ENCODE measurements around the gene ORAI3. TPM values are rescaled to one million over a fixed set of nuclear protein-coding genes. Genes with fewer than 3 reads are reported as not detected.

Gene ORAI3
- total RNA-seq, 1 experiment from 2014 or later = 9.0 TPM

DNA sequence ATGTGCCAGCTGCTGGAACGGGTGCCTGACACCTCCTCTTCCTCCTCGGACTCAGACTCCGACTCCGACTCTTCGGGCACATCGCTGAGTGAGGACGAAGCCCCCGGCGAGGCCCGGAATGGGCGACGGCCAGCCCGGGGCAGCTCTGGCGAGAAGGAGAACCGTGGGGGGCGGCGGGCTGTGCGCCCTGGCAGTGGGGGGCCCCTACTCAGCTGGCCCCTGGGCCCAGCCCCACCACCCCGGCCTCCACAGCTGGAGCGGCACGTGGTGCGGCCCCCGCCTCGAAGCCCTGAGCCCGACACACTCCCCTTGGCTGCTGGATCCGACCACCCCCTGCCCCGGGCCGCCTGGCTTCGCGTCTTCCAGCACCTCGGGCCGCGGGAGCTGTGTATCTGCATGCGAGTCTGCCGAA lies 18.7 kb upstream of the ORAI3 start:
- no peak overlapping the region for H3K27ac ChIP-seq (ENCODE audit: low read depth, low read length)
- peaks cover 2 to 8% of the 10 kb centered on the region in 2 experiments; a peak in 1 of 4 replicates for H3K4me1 ChIP-seq (ENCODE audit: control insufficient read depth in 1 of 2, insufficient read depth in 2 of 2, low read length in 2 of 2)
- H3K36me3 ChIP-seq (ENCODE audit: control insufficient read depth in 1 of 2, insufficient read depth in 2 of 2, low read length in 2 of 2) = peaks cover 9 to 31% of the 10 kb centered on the region in 2 experiments
- intact Hi-C loops (cut with micrococcal nuclease) = no loop called here
- no peaks in the 10 kb centered on the region for H4K20me1 ChIP-seq (ENCODE audit: insufficient read depth)
- CTCF ChIA-PET = no interaction called here
- no peak overlapping the region for H3K9ac ChIP-seq (ENCODE audit: low read length)
- no peak overlapping the region for H3K4me2 ChIP-seq (ENCODE audit: low read length)
- TF ChIP-seq YY1 (IDR thresholded peaks at IDR 0.05; ENCODE audit: extremely low read depth, insufficient replicate concordance, low read depth, low read length) = no peak
- TF ChIP-seq CEBPB (IDR thresholded peaks at IDR 0.05; ENCODE audit: low read depth) = no peak
- TF ChIP-seq, protein P1, sequence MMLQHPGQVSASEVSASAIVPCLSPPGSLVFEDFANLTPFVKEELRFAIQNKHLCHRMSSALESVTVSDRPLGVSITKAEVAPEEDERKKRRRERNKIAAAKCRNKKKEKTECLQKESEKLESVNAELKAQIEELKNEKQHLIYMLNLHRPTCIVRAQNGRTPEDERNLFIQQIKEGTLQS (IDR thresholded peaks at IDR 0.05) = no peak
- no peak for TF ChIP-seq JUND (IDR thresholded peaks at IDR 0.05)
- TF ChIP-seq SP1 (IDR thresholded peaks at IDR 0.05; ENCODE audit: low read depth) = no peak
- TF ChIP-seq, protein P2, sequence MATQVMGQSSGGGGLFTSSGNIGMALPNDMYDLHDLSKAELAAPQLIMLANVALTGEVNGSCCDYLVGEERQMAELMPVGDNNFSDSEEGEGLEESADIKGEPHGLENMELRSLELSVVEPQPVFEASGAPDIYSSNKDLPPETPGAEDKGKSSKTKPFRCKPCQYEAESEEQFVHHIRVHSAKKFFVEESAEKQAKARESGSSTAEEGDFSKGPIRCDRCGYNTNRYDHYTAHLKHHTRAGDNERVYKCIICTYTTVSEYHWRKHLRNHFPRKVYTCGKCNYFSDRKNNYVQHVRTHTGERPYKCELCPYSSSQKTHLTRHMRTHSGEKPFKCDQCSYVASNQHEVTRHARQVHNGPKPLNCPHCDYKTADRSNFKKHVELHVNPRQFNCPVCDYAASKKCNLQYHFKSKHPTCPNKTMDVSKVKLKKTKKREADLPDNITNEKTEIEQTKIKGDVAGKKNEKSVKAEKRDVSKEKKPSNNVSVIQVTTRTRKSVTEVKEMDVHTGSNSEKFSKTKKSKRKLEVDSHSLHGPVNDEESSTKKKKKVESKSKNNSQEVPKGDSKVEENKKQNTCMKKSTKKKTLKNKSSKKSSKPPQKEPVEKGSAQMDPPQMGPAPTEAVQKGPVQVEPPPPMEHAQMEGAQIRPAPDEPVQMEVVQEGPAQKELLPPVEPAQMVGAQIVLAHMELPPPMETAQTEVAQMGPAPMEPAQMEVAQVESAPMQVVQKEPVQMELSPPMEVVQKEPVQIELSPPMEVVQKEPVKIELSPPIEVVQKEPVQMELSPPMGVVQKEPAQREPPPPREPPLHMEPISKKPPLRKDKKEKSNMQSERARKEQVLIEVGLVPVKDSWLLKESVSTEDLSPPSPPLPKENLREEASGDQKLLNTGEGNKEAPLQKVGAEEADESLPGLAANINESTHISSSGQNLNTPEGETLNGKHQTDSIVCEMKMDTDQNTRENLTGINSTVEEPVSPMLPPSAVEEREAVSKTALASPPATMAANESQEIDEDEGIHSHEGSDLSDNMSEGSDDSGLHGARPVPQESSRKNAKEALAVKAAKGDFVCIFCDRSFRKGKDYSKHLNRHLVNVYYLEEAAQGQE (IDR thresholded peaks at IDR 0.05; ENCODE audit: low read depth) = no peak
- no peak for TF ChIP-seq SRF (IDR thresholded peaks at IDR 0.05; ENCODE audit: low read depth)
- TF ChIP-seq, protein P3, sequence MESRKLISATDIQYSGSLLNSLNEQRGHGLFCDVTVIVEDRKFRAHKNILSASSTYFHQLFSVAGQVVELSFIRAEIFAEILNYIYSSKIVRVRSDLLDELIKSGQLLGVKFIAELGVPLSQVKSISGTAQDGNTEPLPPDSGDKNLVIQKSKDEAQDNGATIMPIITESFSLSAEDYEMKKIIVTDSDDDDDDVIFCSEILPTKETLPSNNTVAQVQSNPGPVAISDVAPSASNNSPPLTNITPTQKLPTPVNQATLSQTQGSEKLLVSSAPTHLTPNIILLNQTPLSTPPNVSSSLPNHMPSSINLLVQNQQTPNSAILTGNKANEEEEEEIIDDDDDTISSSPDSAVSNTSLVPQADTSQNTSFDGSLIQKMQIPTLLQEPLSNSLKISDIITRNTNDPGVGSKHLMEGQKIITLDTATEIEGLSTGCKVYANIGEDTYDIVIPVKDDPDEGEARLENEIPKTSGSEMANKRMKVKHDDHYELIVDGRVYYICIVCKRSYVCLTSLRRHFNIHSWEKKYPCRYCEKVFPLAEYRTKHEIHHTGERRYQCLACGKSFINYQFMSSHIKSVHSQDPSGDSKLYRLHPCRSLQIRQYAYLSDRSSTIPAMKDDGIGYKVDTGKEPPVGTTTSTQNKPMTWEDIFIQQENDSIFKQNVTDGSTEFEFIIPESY (IDR thresholded peaks at IDR 0.05; ENCODE audit: extremely low read depth, insufficient replicate concordance, low read length) = no peak
- no peak for TF ChIP-seq EZH2phosphoT487 (IDR thresholded peaks at IDR 0.05; ENCODE audit: borderline replicate concordance)
- no peak for TF ChIP-seq CBX3 (IDR thresholded peaks at IDR 0.05; ENCODE audit: low read depth)
- TF ChIP-seq ZNF274 (IDR thresholded peaks at IDR 0.05; ENCODE audit: low read depth, low read length) = no peak
- no peak for TF ChIP-seq POLR2A (IDR thresholded peaks at IDR 0.05; ENCODE audit: borderline replicate concordance, extremely low read depth, insufficient read depth, insufficient read length)
- no TSS peak for BruUV-seq (replicated peaks)
- H3K9me2 ChIP-seq (ENCODE audit: insufficient read depth) = no peaks in the 10 kb centered on the region
- H3K9me3 ChIP-seq (ENCODE audit: control insufficient read depth in 1 of 2, insufficient read depth in 1 of 2, low read depth in 1 of 2, low read length in 2 of 2) = no peaks in the 10 kb centered on the region
- RAD21 ChIA-PET (ENCODE audit: low non-redundant PET in 1 of 2, low total read pairs in 2 of 2, uncharacterized antibody in 2 of 2, unreplicated experiment in 2 of 2) = no interaction called here
- H3K27me3 ChIP-seq (ENCODE audit: insufficient read depth, low read length) = no peaks in the 10 kb centered on the region
- POLR2A ChIA-PET = no interaction called here
- ATAC-seq (no peak), DNase-seq (ENCODE audit: low read depth, low spot score) (no peak)
- no peak overlapping the region for H3K4me3 ChIP-seq (replicated peaks in 1 of 2; ENCODE audit: low read depth in 1 of 2, low read length in 2 of 2)
- H3K79me2 ChIP-seq (ENCODE audit: insufficient read depth, low read length) = peaks cover under 1% of the 10 kb centered on the region; the same call in 1 of the 2 replicates
- H2AFZ ChIP-seq (ENCODE audit: low read depth, low read length, poor library complexity, severe bottlenecking) = no peak overlapping the region
